CD1c-positive myeloid dendritic cell (primary cell): ENCODE data around the gene PIK3C2B.
"Not testable (repeated sequence)": the region's sequence is repeated elsewhere in the genome, so short reads cannot be mapped to it uniquely, and the experiment has no call there.

Source experiments
- DNase-seq: peaks from one replicate; pipeline ENCODE4 v3.0.0-alpha.2; 2016; ENCODE audit errors: extremely low spot score

The PIK3C2B gene

GRCh38 chr1:204494281-204495077, at the start of gene PIK3C2B:
Gene PIK3C2B (minus strand): TSS chr1:204494805. CDS start chr1:204469802, 25,003 bp downstream.
- peak; percentile 81 for DNase-seq

DNA sequence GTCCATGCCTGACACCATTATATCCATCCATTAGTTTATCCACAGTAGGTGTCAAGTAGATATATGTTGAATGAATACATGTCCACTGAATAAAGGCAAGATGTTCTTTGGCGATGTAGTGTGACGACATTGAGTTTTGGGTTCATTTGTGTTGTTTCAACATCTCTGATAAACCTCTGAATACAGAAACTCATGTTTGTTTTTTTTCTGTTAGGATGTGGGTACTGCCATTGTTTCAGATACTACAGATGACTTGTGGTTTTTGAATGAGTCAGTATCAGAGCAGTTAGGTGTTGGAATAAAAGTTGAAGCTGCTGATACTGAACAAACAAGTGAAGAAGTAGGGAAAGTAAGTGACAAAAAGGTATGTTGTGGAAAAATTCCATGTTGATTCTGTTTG, 49.7 kb upstream of the PIK3C2B start:
- no peak for DNase-seq

GRCh38 chr1:204541626-204542025, 47.0 kb upstream of the PIK3C2B start:
- DNase-seq, result no peak

DNA sequence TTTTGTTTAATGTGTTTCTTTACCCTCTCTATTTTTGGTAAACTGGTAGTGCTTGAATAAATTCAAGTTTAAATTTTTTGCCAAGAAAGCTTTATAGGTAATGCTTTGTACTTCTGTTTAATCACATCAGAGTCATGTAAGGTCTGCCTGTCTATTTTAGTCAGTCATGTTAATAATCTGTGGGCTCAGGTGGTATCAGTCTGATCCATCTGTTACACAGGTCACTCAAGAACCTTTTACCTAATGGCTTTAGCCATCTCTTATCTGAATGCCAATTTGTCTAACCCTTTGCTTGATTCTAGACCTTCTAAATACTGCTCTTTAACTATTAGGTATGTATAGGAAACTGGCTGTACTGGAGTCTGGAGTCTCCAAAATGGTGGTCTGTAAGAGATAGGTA, 38.2 kb upstream of the PIK3C2B start:
- no peak for DNase-seq

- DNase-seq, result peak; percentile 86
Observed at GRCh38 chr1:204530932-204531331, 36.3 kb upstream of the PIK3C2B start.

DNA sequence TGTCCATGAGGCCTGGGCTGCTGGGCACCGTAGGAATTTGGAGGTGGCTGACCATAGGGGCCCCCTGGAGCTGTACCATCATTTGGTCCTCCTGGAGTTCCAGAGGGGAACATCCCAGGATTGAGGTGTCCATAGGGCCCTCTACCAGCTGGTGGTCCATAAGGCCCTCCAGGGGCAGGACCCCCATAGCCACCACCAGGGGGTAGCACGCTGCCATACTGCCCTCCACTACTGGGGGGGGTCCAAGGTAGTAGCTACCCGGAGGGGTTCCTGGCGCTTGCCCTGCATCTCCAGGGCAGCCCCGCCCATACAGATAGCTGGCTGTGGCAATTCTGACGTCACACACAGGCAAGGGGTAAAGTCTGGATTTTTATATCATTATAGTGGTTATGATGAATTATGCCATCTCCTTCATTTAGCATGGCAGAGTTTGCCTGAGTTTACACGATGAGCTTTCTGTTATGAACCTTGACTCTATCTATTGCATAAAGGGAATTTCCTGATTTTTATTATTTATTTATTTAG, 34.8 kb upstream of the PIK3C2B start:
- DNase-seq, result no peak

DNA sequence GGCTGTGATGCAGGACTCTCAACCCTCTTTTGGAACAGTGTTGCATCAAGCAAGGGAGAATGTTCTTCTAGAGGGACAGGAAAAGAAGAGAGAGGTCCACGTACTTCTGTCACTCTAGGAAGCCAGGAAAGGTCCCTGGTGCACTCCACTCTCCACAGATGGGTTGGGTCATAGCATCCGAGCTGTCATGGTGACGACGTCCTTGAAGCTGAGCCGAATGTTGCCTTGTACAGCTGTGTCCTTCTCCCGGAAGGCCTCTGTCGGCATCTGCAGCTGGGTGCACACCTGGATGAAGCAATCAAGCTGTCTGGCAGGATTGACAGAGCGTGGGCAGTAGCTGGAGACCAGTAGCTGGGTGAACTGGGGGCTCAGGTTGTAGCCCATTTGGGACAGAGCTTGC, 34.1 kb upstream of the PIK3C2B start:
- DNase-seq, result no peak

DNA sequence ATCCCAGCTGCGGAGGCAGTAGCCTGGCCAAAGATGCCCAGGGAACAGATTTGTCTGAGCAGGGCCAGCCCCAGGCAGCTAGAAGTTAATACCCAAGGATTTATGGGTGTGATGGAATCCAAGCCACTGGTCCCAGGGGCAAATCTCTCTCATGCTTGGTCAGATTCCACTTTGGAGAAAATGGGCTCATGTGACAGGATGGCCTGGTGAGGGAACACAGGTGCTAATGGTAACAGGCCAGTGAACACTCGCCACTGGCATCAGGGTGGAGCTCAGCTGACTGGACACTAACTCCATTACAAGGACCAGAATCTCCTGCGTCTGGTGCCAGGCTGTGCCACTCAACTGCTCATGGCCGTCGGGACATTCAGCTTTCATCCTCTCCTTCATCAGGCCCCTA, 33.6 kb upstream of the PIK3C2B start:
- DNase-seq, result no peak

DNA sequence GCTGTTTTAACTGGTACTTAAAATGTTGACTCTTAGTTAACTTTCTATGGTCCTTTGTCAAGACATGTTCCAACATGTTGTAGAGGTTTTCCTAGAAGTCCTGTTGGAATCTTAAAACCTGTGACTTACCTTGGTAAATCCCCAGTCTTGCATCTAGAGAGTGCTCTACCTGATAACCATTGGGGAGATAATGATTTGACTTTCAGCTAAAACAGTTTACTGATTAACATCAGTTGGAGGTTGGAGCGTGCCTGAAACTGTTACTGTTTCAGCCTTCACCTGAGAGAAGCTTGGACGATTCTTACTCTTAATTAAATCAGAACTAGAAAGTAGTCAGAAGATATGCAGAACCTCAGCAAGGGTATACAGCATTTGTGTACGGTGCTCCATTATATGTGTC, 30.4 kb upstream of the PIK3C2B start:
- DNase-seq, result no peak

GRCh38 chr1:204523605-204524215, 29.1 kb upstream of the PIK3C2B start:
- no peak for DNase-seq

- DNase-seq, result not testable (repeated sequence)
Observed at GRCh38 chr1:204521941-204522521, 27.4 kb upstream of the PIK3C2B start.

GRCh38 chr1:204520834-204521709, 26.5 kb upstream of the PIK3C2B start:
- DNase-seq, result peak; percentile 55

- DNase-seq, result not testable (repeated sequence)
Observed at GRCh38 chr1:204517382-204517781, 22.8 kb upstream of the PIK3C2B start.

GRCh38 chr1:204516180-204516879, 21.7 kb upstream of the PIK3C2B start, which contains the start of gene MDM4:
Gene MDM4 (plus strand): TSS chr1:204516406. CDS start chr1:204525519, 9,113 bp downstream.
- peak; percentile 98 for DNase-seq

DNA sequence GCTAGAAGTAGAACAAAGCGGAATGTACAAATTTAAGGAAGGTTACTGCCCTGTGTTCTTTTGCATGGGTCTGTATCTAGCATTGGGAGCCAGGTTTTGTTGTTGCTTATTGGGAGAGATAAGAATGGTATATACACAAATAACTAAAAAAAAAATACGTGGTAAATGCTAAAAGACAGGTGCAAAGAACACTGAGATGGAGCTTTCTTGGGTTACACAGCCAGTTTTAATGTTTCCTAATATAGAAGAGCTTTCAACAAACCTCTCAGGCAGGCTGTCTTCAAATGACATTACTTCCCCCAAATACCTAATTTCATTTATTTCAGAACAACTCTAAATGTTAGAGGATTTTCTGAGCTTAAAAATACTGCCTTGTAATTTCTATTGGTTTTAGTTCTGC, 20.2 kb upstream of the PIK3C2B start:
- DNase-seq, result no peak

GRCh38 chr1:204513117-204513716, 18.6 kb upstream of the PIK3C2B start:
- peak; percentile 95 for DNase-seq

DNA sequence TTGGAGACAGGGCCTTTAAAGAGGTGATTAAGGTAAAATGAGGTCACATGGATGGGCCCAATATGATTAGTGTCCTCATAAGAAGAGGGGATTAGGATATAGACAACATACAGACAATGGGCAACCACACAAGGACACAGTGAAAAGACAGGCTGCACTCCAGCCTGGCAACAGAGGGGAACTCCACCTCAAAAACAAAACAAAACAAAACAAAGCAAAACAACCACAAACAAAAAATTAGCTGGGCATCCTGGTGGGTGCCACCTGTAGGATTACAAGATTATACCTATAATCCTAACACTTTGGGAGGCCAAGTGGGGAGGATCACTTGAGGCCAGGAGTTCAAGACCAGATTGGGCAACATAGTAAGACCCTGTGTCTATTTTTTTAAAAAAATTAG, 16.8 kb upstream of the PIK3C2B start:
- no peak for DNase-seq

DNA sequence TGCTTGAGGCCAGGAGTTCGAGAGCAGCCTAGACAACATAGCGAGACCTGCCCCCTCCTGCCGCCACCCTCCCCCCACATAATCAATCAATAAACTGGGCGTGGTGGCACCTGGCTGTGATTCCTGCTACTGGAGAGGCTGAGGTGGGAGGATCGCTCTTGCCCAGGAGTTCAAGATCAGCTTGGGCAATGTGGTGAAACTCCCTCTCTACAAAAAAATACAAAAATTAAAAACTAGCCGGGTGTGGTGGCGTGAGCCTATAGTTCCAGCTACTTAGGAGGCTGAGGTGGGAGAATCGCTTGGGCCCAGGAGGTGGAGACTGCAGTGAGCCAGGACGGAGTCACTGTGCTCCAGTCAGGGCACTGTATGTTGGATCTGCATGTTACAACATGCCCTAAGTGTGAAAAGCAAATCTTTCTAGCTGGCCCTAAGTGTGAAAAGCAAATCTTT, 14.6 kb upstream of the PIK3C2B start:
- DNase-seq, result no peak

DNA sequence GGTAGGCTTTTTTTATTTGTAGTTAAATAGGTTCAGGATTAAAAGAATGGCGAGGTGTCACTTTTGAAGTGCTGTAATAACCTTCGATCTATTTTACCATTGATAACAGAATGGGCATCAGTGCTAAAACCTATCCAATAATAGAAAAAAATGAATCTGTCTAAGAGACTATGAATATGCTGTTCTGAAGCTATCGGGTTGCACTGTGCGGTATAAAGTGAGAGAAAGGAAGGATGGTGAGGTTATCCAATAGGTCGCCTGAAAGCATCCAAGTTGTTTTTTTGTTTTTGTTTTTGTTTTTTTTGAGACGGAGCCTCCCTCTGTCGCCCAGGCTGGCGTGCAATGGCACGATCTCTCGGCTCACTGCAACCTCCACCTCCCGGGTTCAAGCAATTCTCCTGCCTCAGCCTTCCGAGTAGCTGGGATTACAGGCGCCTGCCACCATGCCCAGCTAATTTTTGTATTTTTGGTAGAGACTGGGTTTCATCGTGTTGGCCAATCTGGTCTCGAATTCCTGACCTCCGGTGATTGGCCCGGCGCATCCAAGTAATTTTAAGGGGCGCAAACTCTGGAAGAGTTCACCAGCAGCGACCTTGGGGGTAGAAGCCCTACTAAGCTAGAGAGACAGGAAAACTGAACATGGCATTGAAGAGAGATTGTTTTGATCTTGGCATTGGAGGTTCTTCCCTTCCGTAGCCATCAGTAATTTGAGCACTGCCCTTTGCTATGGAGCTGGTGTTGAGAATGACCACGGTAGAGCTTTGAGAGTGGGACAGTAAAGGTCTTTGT, 12.9 kb upstream of the PIK3C2B start:
- DNase-seq, result no peak

DNA sequence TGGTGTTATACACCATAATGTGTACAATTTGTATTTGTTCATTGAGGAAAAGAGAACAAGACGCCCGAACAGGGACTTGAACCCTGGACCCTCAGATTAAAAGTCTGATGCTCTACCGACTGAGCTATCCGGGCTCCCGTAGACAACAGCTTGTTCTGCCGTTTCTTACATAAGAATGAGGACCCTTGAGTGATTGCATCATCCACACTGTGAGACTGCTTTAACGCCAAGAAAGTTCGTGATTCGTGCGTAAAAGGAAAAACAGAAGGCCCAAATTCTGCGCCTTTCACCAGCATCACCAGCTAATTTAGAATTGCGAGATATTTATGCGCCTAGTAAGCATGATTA, 12.3 kb upstream of the PIK3C2B start:
- DNase-seq, result peak; percentile 97
